Measurements from ENCODE around the gene TSPAN5.

- TF ChIP-seq POLR2A (IDR thresholded peaks at IDR 0.05; ENCODE audit: low read depth, low read length) (no peak), POLR2AphosphoS5 (IDR thresholded peaks at IDR 0.05; ENCODE audit: low read depth, low read length) (no peak), TAF1 (IDR thresholded peaks at IDR 0.05; ENCODE audit: low read depth, low read length) (no peak), POU2F2 (IDR thresholded peaks at IDR 0.05; ENCODE audit: low read depth, low read length) (no peak), SPI1 (IDR thresholded peaks at IDR 0.05; ENCODE audit: low read depth, low read length) (no peak)
Measured at GRCh38 chr4:98633159-98633558, 25.3 kb downstream of the TSPAN5 start.
